ENCODE results near the gene GPC4. TPM values are rescaled to one million over a fixed set of nuclear protein-coding genes. Genes with fewer than 3 reads are reported as not detected.

The GPC4 gene
- total and polyA plus RNA-seq, 4 donors, result 0.23 to 1.3 (median 0.71) TPM

DNA sequence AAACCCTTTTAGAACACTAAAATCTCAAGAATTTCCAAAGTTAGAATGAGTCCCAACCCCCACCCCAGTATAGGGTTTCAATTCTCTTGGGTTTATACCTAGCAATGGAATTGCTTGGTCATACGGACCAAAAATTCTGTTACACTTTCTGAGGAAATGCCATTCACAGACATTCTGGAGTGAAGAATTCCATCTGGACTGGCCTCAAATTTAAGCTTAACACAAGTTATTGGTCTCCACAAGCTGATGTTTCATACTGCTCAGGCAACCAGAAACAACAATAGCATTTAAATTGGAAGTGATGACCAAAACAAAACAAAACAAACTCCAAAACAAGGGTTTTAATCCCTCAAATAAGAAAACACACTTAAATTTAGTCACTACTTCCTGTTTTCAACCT, 51.1 kb downstream of the GPC4 start:
- Histone ChIP-seq H3K9me3 (ENCODE audit: control insufficient read depth in 4 of 4, low read length in 3 of 4) (no peaks in the 10 kb centered on the region), H3K4me3 (ENCODE audit: low read depth in 1 of 3, low read length in 3 of 3) (no peak overlapping the region), H3K9ac (ENCODE audit: low read depth in 1 of 2, low read length in 2 of 2) (no peak overlapping the region), H3K27ac (ENCODE audit: low read depth in 1 of 2, low read length in 2 of 2) (no peak overlapping the region), H3K4me1 (ENCODE audit: control insufficient read depth in 4 of 4, insufficient read depth in 4 of 4, low read length in 3 of 4) (no peaks in the 10 kb centered on the region), H3K36me3 (ENCODE audit: control insufficient read depth in 4 of 4, insufficient read depth in 3 of 4, low read depth in 1 of 4, low read length in 3 of 4) (no peaks in the 10 kb centered on the region), H3K27me3 (ENCODE audit: control insufficient read depth in 4 of 4, insufficient read depth in 4 of 4, low read length in 3 of 4) (peaks cover 0 to 3% (median 0%) of the 10 kb centered on the region in 4 donors)
- no peak for TF ChIP-seq FOXA1 (IDR thresholded peaks at IDR 0.05)
- no peak for TF ChIP-seq EGR1 (IDR thresholded peaks at IDR 0.05; ENCODE audit: low read depth in 2 of 2)
- TF ChIP-seq FOXA2 (IDR thresholded peaks at IDR 0.05), result no peak
- no peak for TF ChIP-seq HNF4G (IDR thresholded peaks at IDR 0.05)
- no peak for TF ChIP-seq RAD21 (IDR thresholded peaks at IDR 0.05)
- TF ChIP-seq, protein P1, sequence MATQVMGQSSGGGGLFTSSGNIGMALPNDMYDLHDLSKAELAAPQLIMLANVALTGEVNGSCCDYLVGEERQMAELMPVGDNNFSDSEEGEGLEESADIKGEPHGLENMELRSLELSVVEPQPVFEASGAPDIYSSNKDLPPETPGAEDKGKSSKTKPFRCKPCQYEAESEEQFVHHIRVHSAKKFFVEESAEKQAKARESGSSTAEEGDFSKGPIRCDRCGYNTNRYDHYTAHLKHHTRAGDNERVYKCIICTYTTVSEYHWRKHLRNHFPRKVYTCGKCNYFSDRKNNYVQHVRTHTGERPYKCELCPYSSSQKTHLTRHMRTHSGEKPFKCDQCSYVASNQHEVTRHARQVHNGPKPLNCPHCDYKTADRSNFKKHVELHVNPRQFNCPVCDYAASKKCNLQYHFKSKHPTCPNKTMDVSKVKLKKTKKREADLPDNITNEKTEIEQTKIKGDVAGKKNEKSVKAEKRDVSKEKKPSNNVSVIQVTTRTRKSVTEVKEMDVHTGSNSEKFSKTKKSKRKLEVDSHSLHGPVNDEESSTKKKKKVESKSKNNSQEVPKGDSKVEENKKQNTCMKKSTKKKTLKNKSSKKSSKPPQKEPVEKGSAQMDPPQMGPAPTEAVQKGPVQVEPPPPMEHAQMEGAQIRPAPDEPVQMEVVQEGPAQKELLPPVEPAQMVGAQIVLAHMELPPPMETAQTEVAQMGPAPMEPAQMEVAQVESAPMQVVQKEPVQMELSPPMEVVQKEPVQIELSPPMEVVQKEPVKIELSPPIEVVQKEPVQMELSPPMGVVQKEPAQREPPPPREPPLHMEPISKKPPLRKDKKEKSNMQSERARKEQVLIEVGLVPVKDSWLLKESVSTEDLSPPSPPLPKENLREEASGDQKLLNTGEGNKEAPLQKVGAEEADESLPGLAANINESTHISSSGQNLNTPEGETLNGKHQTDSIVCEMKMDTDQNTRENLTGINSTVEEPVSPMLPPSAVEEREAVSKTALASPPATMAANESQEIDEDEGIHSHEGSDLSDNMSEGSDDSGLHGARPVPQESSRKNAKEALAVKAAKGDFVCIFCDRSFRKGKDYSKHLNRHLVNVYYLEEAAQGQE (IDR thresholded peaks at IDR 0.05), result no peak
- TF ChIP-seq YY1 (IDR thresholded peaks at IDR 0.05), result no peak
- no peak for TF ChIP-seq TAF1 (conservative IDR thresholded peaks at IDR 0.05)
- TF ChIP-seq NR2F2 (IDR thresholded peaks at IDR 0.05), result no peak
- TF ChIP-seq GABPA (IDR thresholded peaks at IDR 0.05 in 1 of 2, conservative IDR thresholded peaks at IDR 0.05 in 1 of 2), result no peak
- TF ChIP-seq SP1 (IDR thresholded peaks at IDR 0.05), result no peak
- TF ChIP-seq, protein P2, sequence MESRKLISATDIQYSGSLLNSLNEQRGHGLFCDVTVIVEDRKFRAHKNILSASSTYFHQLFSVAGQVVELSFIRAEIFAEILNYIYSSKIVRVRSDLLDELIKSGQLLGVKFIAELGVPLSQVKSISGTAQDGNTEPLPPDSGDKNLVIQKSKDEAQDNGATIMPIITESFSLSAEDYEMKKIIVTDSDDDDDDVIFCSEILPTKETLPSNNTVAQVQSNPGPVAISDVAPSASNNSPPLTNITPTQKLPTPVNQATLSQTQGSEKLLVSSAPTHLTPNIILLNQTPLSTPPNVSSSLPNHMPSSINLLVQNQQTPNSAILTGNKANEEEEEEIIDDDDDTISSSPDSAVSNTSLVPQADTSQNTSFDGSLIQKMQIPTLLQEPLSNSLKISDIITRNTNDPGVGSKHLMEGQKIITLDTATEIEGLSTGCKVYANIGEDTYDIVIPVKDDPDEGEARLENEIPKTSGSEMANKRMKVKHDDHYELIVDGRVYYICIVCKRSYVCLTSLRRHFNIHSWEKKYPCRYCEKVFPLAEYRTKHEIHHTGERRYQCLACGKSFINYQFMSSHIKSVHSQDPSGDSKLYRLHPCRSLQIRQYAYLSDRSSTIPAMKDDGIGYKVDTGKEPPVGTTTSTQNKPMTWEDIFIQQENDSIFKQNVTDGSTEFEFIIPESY (IDR thresholded peaks at IDR 0.05), result no peak
- TF ChIP-seq, protein P3, sequence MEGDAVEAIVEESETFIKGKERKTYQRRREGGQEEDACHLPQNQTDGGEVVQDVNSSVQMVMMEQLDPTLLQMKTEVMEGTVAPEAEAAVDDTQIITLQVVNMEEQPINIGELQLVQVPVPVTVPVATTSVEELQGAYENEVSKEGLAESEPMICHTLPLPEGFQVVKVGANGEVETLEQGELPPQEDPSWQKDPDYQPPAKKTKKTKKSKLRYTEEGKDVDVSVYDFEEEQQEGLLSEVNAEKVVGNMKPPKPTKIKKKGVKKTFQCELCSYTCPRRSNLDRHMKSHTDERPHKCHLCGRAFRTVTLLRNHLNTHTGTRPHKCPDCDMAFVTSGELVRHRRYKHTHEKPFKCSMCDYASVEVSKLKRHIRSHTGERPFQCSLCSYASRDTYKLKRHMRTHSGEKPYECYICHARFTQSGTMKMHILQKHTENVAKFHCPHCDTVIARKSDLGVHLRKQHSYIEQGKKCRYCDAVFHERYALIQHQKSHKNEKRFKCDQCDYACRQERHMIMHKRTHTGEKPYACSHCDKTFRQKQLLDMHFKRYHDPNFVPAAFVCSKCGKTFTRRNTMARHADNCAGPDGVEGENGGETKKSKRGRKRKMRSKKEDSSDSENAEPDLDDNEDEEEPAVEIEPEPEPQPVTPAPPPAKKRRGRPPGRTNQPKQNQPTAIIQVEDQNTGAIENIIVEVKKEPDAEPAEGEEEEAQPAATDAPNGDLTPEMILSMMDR (IDR thresholded peaks at IDR 0.05; ENCODE audit: low read depth, low read length, missing input control), result no peak
- TF ChIP-seq RXRA (IDR thresholded peaks at IDR 0.05), result no peak
- no peak for TF ChIP-seq JUND (IDR thresholded peaks at IDR 0.05)
- no peak for TF ChIP-seq HNF4A (conservative IDR thresholded peaks at IDR 0.05)
- TF ChIP-seq, protein P4, sequence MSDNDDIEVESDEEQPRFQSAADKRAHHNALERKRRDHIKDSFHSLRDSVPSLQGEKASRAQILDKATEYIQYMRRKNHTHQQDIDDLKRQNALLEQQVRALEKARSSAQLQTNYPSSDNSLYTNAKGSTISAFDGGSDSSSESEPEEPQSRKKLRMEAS (IDR thresholded peaks at IDR 0.05), result no peak
- TF ChIP-seq, protein P5, sequence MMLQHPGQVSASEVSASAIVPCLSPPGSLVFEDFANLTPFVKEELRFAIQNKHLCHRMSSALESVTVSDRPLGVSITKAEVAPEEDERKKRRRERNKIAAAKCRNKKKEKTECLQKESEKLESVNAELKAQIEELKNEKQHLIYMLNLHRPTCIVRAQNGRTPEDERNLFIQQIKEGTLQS (IDR thresholded peaks at IDR 0.05), result no peak
- 73% methylated on average over 1 of the region's 1 CpG for WGBS
- no peak for DNase-seq (ENCODE audit: low spot score)
